Measurements from ENCODE around the gene GALR2.

Gene GALR2

DNA sequence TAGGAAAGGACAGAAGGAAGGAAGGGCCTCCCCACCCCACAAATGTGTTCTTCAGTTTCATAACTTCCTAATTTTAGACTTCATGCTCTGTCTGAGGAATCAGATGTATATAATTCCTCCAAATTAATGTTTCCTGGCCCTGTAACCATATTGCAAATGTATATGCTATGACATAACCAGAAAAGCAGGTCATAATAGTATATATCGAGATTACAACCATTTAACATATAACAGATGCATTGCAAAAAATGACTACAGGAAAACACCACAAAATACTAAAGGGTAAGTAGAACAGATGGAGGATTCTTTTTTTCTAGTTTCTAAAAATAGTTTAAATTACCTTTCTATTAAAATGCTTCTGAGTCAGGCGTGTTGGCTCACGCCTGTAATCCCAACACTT, 32.1 kb downstream of the GALR2 start:
- no peak for TF ChIP-seq SNAI2 (CRISPR knock-in tag; IDR thresholded peaks at IDR 0.05)
- no peak for TF ChIP-seq ARNTL (CRISPR knock-in tag; IDR thresholded peaks at IDR 0.05; ENCODE audit: borderline replicate concordance, low read depth)
- no peak for TF ChIP-seq ZFP30 (CRISPR knock-in tag; IDR thresholded peaks at IDR 0.05)
- TF ChIP-seq ZNF565 (CRISPR knock-in tag; conservative IDR thresholded peaks at IDR 0.05; ENCODE audit: low read depth): no peak
- TF ChIP-seq ISL1 (CRISPR knock-in tag; IDR thresholded peaks at IDR 0.05): no peak
- TF ChIP-seq OSR1 (CRISPR knock-in tag; IDR thresholded peaks at IDR 0.05): no peak
- TF ChIP-seq, protein P1, sequence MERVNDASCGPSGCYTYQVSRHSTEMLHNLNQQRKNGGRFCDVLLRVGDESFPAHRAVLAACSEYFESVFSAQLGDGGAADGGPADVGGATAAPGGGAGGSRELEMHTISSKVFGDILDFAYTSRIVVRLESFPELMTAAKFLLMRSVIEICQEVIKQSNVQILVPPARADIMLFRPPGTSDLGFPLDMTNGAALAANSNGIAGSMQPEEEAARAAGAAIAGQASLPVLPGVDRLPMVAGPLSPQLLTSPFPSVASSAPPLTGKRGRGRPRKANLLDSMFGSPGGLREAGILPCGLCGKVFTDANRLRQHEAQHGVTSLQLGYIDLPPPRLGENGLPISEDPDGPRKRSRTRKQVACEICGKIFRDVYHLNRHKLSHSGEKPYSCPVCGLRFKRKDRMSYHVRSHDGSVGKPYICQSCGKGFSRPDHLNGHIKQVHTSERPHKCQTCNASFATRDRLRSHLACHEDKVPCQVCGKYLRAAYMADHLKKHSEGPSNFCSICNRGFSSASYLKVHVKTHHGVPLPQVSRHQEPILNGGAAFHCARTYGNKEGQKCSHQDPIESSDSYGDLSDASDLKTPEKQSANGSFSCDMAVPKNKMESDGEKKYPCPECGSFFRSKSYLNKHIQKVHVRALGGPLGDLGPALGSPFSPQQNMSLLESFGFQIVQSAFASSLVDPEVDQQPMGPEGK (CRISPR knock-in tag; IDR thresholded peaks at IDR 0.05; ENCODE audit: borderline replicate concordance): no peak
- no peak for TF ChIP-seq ZNF8 (CRISPR knock-in tag; IDR thresholded peaks at IDR 0.05)
- no peak for TF ChIP-seq ZNF70 (CRISPR knock-in tag; IDR thresholded peaks at IDR 0.05)
- TF ChIP-seq ESRRG (CRISPR knock-in tag; IDR thresholded peaks at IDR 0.05): no peak
- TF ChIP-seq, protein P2, sequence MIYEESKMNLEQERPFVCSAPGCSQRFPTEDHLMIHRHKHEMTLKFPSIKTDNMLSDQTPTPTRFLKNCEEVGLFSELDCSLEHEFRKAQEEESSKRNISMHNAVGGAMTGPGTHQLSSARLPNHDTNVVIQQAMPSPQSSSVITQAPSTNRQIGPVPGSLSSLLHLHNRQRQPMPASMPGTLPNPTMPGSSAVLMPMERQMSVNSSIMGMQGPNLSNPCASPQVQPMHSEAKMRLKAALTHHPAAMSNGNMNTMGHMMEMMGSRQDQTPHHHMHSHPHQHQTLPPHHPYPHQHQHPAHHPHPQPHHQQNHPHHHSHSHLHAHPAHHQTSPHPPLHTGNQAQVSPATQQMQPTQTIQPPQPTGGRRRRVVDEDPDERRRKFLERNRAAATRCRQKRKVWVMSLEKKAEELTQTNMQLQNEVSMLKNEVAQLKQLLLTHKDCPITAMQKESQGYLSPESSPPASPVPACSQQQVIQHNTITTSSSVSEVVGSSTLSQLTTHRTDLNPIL (CRISPR knock-in tag; IDR thresholded peaks at IDR 0.05; ENCODE audit: low read depth): no peak
- no peak for TF ChIP-seq PPARA (CRISPR knock-in tag; IDR thresholded peaks at IDR 0.05; ENCODE audit: borderline replicate concordance)
- TF ChIP-seq BACH2 (CRISPR knock-in tag; IDR thresholded peaks at IDR 0.05; ENCODE audit: borderline replicate concordance): no peak
- TF ChIP-seq, protein P3, sequence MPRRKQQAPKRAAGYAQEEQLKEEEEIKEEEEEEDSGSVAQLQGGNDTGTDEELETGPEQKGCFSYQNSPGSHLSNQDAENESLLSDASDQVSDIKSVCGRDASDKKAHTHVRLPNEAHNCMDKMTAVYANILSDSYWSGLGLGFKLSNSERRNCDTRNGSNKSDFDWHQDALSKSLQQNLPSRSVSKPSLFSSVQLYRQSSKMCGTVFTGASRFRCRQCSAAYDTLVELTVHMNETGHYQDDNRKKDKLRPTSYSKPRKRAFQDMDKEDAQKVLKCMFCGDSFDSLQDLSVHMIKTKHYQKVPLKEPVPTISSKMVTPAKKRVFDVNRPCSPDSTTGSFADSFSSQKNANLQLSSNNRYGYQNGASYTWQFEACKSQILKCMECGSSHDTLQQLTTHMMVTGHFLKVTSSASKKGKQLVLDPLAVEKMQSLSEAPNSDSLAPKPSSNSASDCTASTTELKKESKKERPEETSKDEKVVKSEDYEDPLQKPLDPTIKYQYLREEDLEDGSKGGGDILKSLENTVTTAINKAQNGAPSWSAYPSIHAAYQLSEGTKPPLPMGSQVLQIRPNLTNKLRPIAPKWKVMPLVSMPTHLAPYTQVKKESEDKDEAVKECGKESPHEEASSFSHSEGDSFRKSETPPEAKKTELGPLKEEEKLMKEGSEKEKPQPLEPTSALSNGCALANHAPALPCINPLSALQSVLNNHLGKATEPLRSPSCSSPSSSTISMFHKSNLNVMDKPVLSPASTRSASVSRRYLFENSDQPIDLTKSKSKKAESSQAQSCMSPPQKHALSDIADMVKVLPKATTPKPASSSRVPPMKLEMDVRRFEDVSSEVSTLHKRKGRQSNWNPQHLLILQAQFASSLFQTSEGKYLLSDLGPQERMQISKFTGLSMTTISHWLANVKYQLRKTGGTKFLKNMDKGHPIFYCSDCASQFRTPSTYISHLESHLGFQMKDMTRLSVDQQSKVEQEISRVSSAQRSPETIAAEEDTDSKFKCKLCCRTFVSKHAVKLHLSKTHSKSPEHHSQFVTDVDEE (CRISPR knock-in tag; IDR thresholded peaks at IDR 0.05): no peak
- no peak for ATAC-seq

DNA sequence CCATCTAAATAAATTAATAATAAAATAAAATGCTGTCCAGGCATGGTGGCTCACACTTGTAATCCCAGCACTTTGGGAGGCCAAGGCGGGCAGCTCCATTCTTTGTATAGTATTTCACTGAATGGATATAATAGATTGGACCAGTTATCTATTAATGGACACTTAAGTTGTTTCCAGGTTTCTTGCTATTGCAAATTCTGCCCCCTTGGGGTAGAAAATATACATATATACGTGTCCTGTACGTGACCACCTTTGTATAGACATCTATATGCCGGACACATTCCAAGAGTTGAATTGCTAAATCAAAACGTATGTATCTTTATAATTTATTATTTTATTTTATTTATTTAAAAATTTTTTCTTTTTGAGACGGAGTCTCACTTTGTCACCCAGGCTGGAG, 32.9 kb downstream of the GALR2 start:
- TF ChIP-seq SNAI2 (CRISPR knock-in tag; IDR thresholded peaks at IDR 0.05) (no peak), BACH2 (CRISPR knock-in tag; IDR thresholded peaks at IDR 0.05; ENCODE audit: borderline replicate concordance) (no peak), TOX (CRISPR knock-in tag; IDR thresholded peaks at IDR 0.05; ENCODE audit: borderline replicate concordance) (no peak), ZC3H10 (CRISPR knock-in tag; IDR thresholded peaks at IDR 0.05) (no peak)
- TF ChIP-seq, protein P3 (CRISPR knock-in tag; IDR thresholded peaks at IDR 0.05): no peak
- no peak for ATAC-seq

DNA sequence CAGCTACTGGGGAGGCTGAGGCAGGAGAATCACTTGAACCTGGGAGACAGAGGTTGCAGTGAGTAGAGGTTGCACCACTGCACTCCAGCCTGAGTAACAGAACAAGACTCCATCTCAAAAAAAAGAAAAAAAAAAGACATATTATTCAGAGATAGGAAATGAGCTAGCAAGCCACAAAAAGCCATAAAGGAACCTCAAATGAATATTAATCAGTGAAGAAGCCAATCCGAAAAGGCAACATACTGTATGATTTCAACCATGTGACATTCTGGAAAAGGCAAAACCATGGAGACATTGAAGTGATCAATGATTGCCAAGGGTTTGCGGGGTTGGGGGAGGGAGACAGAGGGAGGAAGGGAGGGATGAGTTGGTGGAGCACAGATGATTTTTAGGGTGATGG, 37.4 kb downstream of the GALR2 start:
- TF ChIP-seq ESRRG (CRISPR knock-in tag; IDR thresholded peaks at IDR 0.05) (no peak), ZC3H10 (CRISPR knock-in tag; IDR thresholded peaks at IDR 0.05) (no peak), TCF4 (CRISPR knock-in tag; IDR thresholded peaks at IDR 0.05; ENCODE audit: borderline replicate concordance) (no peak), ZNF70 (CRISPR knock-in tag; IDR thresholded peaks at IDR 0.05) (no peak)
- TF ChIP-seq, protein P4, sequence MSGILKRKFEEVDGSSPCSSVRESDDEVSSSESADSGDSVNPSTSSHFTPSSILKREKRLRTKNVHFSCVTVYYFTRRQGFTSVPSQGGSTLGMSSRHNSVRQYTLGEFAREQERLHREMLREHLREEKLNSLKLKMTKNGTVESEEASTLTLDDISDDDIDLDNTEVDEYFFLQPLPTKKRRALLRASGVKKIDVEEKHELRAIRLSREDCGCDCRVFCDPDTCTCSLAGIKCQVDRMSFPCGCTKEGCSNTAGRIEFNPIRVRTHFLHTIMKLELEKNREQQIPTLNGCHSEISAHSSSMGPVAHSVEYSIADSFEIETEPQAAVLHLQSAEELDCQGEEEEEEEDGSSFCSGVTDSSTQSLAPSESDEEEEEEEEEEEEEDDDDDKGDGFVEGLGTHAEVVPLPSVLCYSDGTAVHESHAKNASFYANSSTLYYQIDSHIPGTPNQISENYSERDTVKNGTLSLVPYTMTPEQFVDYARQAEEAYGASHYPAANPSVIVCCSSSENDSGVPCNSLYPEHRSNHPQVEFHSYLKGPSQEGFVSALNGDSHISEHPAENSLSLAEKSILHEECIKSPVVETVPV (CRISPR knock-in tag; IDR thresholded peaks at IDR 0.05): no peak
- no peak for ATAC-seq
